ENCODE measurements around the gene UBTD1.

UBTD1 gene

DNA sequence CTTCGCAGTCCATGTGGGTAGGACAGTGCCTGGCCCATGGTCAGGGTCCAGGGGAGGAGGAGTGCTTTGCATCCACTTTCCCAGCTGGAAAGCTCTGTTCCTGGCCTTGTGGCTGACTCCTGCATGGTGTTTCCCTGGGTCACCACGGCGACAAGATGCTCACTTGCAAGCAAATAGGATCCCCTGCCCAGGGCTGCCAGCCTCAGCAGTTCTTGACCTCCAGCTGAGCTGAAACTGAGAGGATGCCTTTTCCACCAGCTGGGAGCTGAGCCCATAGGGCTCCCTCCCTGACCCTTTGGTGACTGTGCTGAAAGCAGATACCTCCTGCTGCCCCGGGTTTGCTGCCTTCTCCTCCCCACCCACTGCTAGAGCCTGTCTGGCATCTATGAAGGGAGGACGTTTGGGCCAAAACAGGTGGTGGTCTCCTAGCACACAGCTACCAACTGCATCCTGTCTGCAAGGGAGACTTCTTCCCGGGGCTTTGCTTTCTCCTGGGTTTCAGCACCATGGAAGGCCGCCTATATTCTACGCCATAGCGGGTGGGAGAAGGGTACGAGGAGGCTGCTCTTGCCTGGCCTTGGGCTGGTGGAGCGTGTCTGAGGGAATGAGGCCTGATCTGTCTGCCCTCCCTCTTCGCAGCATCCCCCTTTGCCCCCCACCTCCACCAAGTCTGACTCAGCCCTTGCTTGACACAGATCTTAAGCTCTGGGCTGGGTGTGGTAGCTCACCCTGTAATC is 34.4 kb downstream of the UBTD1 start:
- DNase-seq = no peak
- no peak for ATAC-seq
- Mint-ChIP-seq H3K27me3 (no peaks in the 10 kb centered on the region), H3K4me1 (no peaks in the 10 kb centered on the region), H3K27ac (no peak overlapping the region), H3K36me3 (ENCODE audit: low read depth) (no peaks in the 10 kb centered on the region), H3K4me3 (no peak overlapping the region), H3K9me3 (no peaks in the 10 kb centered on the region)

- Mint-ChIP-seq H3K4me1 (no peaks in the 10 kb centered on the region), H3K27ac (no peak overlapping the region), H3K27me3 (no peaks in the 10 kb centered on the region), H3K9me3 (no peaks in the 10 kb centered on the region), H3K4me3 (no peak overlapping the region), H3K36me3 (ENCODE audit: low read depth) (no peaks in the 10 kb centered on the region)
- no peak for DNase-seq
- ATAC-seq = no peak
These were observed 35.2 kb downstream of the UBTD1 start for GRCh38 chr10:97533888-97534287.

- no peak overlapping the region for H3K27ac Mint-ChIP-seq
- H3K9me3 Mint-ChIP-seq = no peaks in the 10 kb centered on the region
- H3K4me1 Mint-ChIP-seq = no peaks in the 10 kb centered on the region
- no peaks in the 10 kb centered on the region for H3K36me3 Mint-ChIP-seq (ENCODE audit: low read depth)
- DNase-seq (peak; percentile 55), ATAC-seq (peak; percentile 83)
- no peaks in the 10 kb centered on the region for H3K27me3 Mint-ChIP-seq
- no peak overlapping the region for H3K4me3 Mint-ChIP-seq
These were observed 36.1 kb downstream of the UBTD1 start for GRCh38 chr10:97534746-97535367.

- H3K36me3 Mint-ChIP-seq (ENCODE audit: low read depth) = no peaks in the 10 kb centered on the region
- H3K9me3 Mint-ChIP-seq = no peaks in the 10 kb centered on the region
- no peak overlapping the region for H3K27ac Mint-ChIP-seq
- no peak for ATAC-seq
- no peaks in the 10 kb centered on the region for H3K27me3 Mint-ChIP-seq
- H3K4me1 Mint-ChIP-seq = peaks cover 10% of the 10 kb centered on the region
- no peak overlapping the region for H3K4me3 Mint-ChIP-seq
- DNase-seq = no peak
These were observed 38.6 kb downstream of the UBTD1 start for GRCh38 chr10:97537186-97537869.

GRCh38 chr10:97538411-97538810 is 39.7 kb downstream of the UBTD1 start:
- no peaks in the 10 kb centered on the region for H3K36me3 Mint-ChIP-seq (ENCODE audit: low read depth)
- peaks cover 20% of the 10 kb centered on the region for H3K4me1 Mint-ChIP-seq
- no peak for ATAC-seq
- no peak for DNase-seq
- H3K27me3 Mint-ChIP-seq = no peaks in the 10 kb centered on the region
- no peaks in the 10 kb centered on the region for H3K9me3 Mint-ChIP-seq
- no peak overlapping the region for H3K4me3 Mint-ChIP-seq
- H3K27ac Mint-ChIP-seq = no peak overlapping the region

DNA sequence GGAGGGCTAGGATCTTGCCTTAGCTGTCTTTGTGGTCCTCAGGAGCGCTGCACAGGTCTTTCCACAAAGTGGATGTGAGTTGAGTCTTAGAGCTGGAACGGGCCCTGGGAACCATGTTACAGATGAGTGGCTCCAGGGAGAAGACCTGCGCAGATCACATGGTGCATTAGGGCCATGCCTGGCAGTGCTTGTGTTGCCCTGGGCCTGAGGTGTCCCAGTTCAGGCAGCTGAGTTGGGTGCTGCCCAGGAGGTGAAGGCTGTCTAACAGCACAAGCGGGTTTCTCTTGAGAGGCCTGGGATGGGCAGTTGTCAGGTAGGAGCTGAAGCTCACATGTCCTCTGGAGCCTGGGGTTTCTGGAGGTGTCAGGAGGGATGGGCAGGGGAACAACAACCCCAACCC is 40.1 kb downstream of the UBTD1 start:
- no peaks in the 10 kb centered on the region for H3K9me3 Mint-ChIP-seq
- DNase-seq (no peak), ATAC-seq (no peak)
- no peak overlapping the region for H3K27ac Mint-ChIP-seq
- H3K36me3 Mint-ChIP-seq (ENCODE audit: low read depth) = no peaks in the 10 kb centered on the region
- H3K4me3 Mint-ChIP-seq = no peak overlapping the region
- no peaks in the 10 kb centered on the region for H3K27me3 Mint-ChIP-seq
- H3K4me1 Mint-ChIP-seq = peaks cover 25% of the 10 kb centered on the region

DNA sequence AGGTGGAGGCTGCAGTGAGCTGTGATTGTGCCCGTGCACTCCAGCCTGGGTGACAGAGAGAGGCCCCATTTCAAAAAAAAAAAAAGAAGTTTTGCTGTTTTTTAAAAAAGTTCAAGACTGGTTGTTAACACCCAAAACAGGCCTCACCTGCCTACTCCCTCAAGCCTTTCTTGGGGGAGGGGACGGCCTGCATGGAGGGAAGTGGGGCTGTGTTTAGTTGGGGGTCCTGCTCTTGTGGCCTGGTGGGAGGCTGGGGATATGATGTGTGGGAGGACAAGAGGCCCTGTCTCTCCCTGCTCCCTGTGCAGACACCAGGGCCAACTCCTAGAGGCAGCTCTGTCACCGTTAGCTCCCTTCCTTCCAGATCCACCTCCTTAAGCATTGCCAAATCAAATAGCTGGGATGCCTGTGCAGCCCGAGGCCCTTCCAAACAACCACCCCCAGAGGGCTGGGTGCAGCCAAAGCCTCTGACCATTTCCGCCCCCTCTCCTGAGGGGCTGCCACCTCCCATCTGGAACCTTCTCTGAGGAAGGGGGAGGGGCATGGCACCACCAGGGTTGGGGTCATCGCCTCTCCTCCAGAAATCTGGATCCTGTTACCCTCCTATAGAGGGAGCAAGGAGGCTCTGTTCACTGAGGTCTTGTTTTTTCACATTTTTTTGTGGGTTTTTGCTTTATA is 40.9 kb downstream of the UBTD1 start:
- Mint-ChIP-seq H3K36me3 (ENCODE audit: low read depth) (no peaks in the 10 kb centered on the region), H3K9me3 (no peaks in the 10 kb centered on the region), H3K27me3 (no peaks in the 10 kb centered on the region), H3K4me3 (no peak overlapping the region), H3K27ac (no peak overlapping the region), H3K4me1 (peaks cover 25% of the 10 kb centered on the region)
- no peak for DNase-seq
- ATAC-seq = no peak

GRCh38 chr10:97540669-97541500 is 42.2 kb downstream of the UBTD1 start:
- H3K27ac Mint-ChIP-seq = no peak overlapping the region
- H3K4me1 Mint-ChIP-seq = peaks cover 25% of the 10 kb centered on the region
- DNase-seq (no peak), ATAC-seq (no peak)
- no peaks in the 10 kb centered on the region for H3K27me3 Mint-ChIP-seq
- no peaks in the 10 kb centered on the region for H3K36me3 Mint-ChIP-seq (ENCODE audit: low read depth)
- H3K9me3 Mint-ChIP-seq = no peaks in the 10 kb centered on the region
- H3K4me3 Mint-ChIP-seq = no peak overlapping the region

GRCh38 chr10:97542169-97543024 is 43.7 kb downstream of the UBTD1 start:
- peaks cover 25% of the 10 kb centered on the region for H3K4me1 Mint-ChIP-seq
- H3K4me3 Mint-ChIP-seq = peak overlapping the region; percentile 13
- peak overlapping the region; percentile 71 for H3K27ac Mint-ChIP-seq
- H3K9me3 Mint-ChIP-seq = no peaks in the 10 kb centered on the region
- ATAC-seq = peak; percentile 73
- peak; percentile 55 for DNase-seq
- H3K36me3 Mint-ChIP-seq (ENCODE audit: low read depth) = no peaks in the 10 kb centered on the region
- no peaks in the 10 kb centered on the region for H3K27me3 Mint-ChIP-seq

GRCh38 chr10:97543025-97543546 is 44.4 kb downstream of the UBTD1 start:
- H3K27ac Mint-ChIP-seq = peak overlapping the region; percentile 71
- H3K27me3 Mint-ChIP-seq = no peaks in the 10 kb centered on the region
- DNase-seq = peak; percentile 73

DNA sequence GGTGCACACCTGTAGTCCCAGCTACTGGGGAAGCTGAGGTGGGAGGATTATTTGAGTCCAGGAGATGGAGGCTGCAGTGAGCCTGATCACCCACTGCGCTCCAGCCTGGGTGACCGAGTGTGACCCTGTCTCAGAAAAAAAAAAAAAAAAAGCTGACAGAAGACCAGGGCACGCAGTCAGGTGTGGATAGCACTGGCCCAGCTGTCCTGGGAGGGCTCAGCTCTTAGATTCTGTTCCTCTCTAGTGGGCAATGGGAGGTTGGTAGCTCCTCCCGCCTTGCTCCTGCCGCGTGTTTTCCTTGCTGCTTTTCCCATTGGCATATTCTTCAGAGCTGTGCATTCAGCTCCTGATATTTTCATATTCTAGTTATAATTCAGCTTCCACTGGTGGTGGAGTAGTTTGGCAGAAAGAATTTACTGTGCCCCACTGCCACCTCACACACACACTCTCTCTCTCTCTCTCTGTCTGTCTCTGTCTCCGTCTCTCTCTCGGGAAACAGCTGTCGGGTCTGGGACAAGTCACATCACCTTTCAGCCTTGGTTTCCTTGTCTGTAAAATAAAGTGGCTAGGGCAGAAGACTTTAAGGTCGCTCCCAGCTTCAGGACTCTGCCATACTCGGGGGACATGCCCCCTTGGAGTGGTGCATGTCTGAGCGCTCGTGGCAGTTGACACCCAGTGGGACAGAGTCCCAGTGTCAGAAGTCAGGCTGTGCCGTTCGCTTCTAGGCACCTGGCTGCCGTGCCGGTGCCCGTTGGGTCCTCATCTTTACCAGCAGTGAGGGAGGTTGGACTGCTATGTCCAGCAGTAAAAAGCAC is 47.9 kb downstream of the UBTD1 start:
- Mint-ChIP-seq H3K36me3 (ENCODE audit: low read depth) (no peaks in the 10 kb centered on the region), H3K27ac (no peak overlapping the region), H3K27me3 (no peaks in the 10 kb centered on the region), H3K4me3 (no peak overlapping the region), H3K4me1 (peaks cover 22% of the 10 kb centered on the region), H3K9me3 (no peaks in the 10 kb centered on the region)
- DNase-seq = no peak
- no peak for ATAC-seq

More at GRCh38 chr10:97543025-97543546, 44.4 kb downstream of the UBTD1 start:
- peak; percentile 85 for ATAC-seq
- no peaks in the 10 kb centered on the region for H3K36me3 Mint-ChIP-seq (ENCODE audit: low read depth)
- peak overlapping the region; percentile 13 for H3K4me3 Mint-ChIP-seq
- peaks cover 25% of the 10 kb centered on the region for H3K4me1 Mint-ChIP-seq
- no peaks in the 10 kb centered on the region for H3K9me3 Mint-ChIP-seq

DNA sequence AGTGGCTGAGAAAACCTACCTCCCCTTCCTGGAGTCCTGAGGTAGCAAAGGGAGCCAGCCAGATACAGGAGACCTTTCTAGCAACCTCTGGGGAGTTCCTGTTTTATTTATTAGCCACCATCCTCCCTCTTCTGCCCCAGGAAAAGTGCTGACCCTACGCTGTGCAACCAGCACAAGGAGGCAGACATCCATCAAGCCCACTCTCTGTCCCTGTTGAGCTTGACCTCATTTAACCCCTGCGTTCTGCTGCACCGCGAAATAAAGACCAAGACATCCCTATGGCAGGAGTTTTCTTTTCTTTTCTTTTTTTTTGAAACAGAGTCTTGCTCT is 48.5 kb downstream of the UBTD1 start:
- no peak overlapping the region for H3K27ac Mint-ChIP-seq
- no peak overlapping the region for H3K4me3 Mint-ChIP-seq
- H3K36me3 Mint-ChIP-seq (ENCODE audit: low read depth) = no peaks in the 10 kb centered on the region
- ATAC-seq (no peak), DNase-seq (no peak)
- no peaks in the 10 kb centered on the region for H3K9me3 Mint-ChIP-seq
- H3K4me1 Mint-ChIP-seq = peaks cover 16% of the 10 kb centered on the region
- H3K27me3 Mint-ChIP-seq = no peaks in the 10 kb centered on the region

- H3K27me3 Mint-ChIP-seq = no peaks in the 10 kb centered on the region
- H3K27ac Mint-ChIP-seq = no peak overlapping the region
- no peak for ATAC-seq
- DNase-seq = no peak
- H3K9me3 Mint-ChIP-seq = no peaks in the 10 kb centered on the region
- H3K36me3 Mint-ChIP-seq (ENCODE audit: low read depth) = no peaks in the 10 kb centered on the region
- peaks cover 9% of the 10 kb centered on the region for H3K4me1 Mint-ChIP-seq
- no peak overlapping the region for H3K4me3 Mint-ChIP-seq
These were observed 49.2 kb downstream of the UBTD1 start for GRCh38 chr10:97547962-97548361.

Data from activated naive CD8-positive, alpha-beta T cell treated with anti-CD3 and anti-CD28 coated beads, Interleukin-2, amount 50 U/mL, for 24 hours (primary cell).